Measurements from ENCODE around the gene DGKZ. TPM values are rescaled to one million over a fixed set of nuclear protein-coding genes. Genes with fewer than 3 reads are reported as not detected.

Gene DGKZ
- total RNA-seq, 4 donors from 2014 or later = 104 to 270 (median 200) TPM

GRCh38 chr11:46382646-46383403 is 35.6 kb downstream of the DGKZ start:
- peak overlapping the region in 2 of 4 donors; percentile 78 to 87 for H3K27ac ChIP-seq
- peak overlapping the region; percentile 54 to 75 (median 56) for H3K4me3 ChIP-seq
- no peak for TF ChIP-seq POLR2A (IDR thresholded peaks at IDR 0.05)
- TF ChIP-seq, protein P1, sequence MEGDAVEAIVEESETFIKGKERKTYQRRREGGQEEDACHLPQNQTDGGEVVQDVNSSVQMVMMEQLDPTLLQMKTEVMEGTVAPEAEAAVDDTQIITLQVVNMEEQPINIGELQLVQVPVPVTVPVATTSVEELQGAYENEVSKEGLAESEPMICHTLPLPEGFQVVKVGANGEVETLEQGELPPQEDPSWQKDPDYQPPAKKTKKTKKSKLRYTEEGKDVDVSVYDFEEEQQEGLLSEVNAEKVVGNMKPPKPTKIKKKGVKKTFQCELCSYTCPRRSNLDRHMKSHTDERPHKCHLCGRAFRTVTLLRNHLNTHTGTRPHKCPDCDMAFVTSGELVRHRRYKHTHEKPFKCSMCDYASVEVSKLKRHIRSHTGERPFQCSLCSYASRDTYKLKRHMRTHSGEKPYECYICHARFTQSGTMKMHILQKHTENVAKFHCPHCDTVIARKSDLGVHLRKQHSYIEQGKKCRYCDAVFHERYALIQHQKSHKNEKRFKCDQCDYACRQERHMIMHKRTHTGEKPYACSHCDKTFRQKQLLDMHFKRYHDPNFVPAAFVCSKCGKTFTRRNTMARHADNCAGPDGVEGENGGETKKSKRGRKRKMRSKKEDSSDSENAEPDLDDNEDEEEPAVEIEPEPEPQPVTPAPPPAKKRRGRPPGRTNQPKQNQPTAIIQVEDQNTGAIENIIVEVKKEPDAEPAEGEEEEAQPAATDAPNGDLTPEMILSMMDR (IDR thresholded peaks at IDR 0.05) = peak in 4 of 6 experiments; percentile 36 to 66 (median 56)
- no peaks in the 10 kb centered on the region for H3K9me3 ChIP-seq
- no peak for DNase-seq
- no peaks in the 10 kb centered on the region for H3K36me3 ChIP-seq
- peaks cover 0 to 45% (median 9%) of the 10 kb centered on the region in 4 donors for H3K4me1 ChIP-seq
- H3K27me3 ChIP-seq = no peaks in the 10 kb centered on the region

- Histone ChIP-seq H3K4me3 (no peak overlapping the region), H3K4me1 (peaks cover 0 to 50% (median 9%) of the 10 kb centered on the region in 4 donors), H3K27me3 (no peaks in the 10 kb centered on the region), H3K36me3 (no peaks in the 10 kb centered on the region), H3K27ac (peak overlapping the region in 2 of 4 donors; percentile 37 to 78), H3K9me3 (no peaks in the 10 kb centered on the region)
- no peak for DNase-seq
- TF ChIP-seq, protein P1 (IDR thresholded peaks at IDR 0.05) = no peak
- no peak for TF ChIP-seq POLR2A (IDR thresholded peaks at IDR 0.05)
These were observed 36.1 kb downstream of the DGKZ start for GRCh38 chr11:46383404-46383758.

GRCh38 chr11:46383974-46384701 is 36.9 kb downstream of the DGKZ start:
- DNase-seq = peak in 2 of 3 donors; percentile 73 to 82
- no peaks in the 10 kb centered on the region for H3K36me3 ChIP-seq
- TF ChIP-seq POLR2A (IDR thresholded peaks at IDR 0.05) = no peak
- TF ChIP-seq, protein P1 (IDR thresholded peaks at IDR 0.05) = no peak
- no peaks in the 10 kb centered on the region for H3K9me3 ChIP-seq
- H3K4me3 ChIP-seq = no peak overlapping the region
- peaks cover 0 to 2% of the 10 kb centered on the region in 2 donors for H3K27me3 ChIP-seq
- peaks cover 0 to 56% (median 9%) of the 10 kb centered on the region in 4 donors for H3K4me1 ChIP-seq
- peak overlapping the region in 2 of 4 donors; percentile 37 to 78 for H3K27ac ChIP-seq

- peaks cover 0 to 14% of the 10 kb centered on the region in 2 donors for H3K27me3 ChIP-seq
- H3K4me3 ChIP-seq = no peak overlapping the region
- H3K27ac ChIP-seq = no peak overlapping the region
- peaks cover 0 to 58% (median 18%) of the 10 kb centered on the region in 4 donors for H3K4me1 ChIP-seq
- TF ChIP-seq, protein P1 (IDR thresholded peaks at IDR 0.05) = no peak
- no peak for TF ChIP-seq POLR2A (IDR thresholded peaks at IDR 0.05)
- no peaks in the 10 kb centered on the region for H3K36me3 ChIP-seq
- DNase-seq = no peak
- H3K9me3 ChIP-seq = no peaks in the 10 kb centered on the region
These were observed 38.1 kb downstream of the DGKZ start for GRCh38 chr11:46385169-46386004.

DNA sequence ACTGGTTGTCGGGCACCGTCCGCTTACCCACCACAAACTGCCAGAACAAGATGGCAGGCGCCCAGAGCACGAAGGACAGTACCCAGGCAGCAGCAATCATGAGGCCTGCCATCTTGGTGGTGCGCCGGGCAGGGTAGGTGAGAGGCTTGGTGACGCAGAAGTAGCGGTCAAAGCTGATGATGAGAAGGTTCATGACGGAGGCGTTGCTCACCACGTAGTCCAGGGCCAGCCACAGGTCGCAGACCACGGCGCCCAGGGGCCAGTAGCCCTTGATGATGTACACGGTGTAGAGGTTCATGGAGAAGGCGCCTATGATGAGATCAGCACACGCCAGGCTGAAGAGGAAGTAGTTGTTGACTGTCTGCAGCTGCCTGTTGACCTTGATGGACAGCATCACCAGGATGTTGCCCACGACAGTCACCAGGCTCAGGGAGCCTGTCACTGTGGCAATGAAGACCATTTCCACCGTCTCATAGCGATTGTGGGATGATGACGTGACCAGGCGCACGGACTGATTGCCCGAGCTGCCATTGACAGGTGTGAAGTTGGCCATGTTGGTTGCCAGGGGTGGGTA is 38.8 kb downstream of the DGKZ start:
- peaks cover 0 to 21% of the 10 kb centered on the region in 2 donors for H3K27me3 ChIP-seq
- H3K36me3 ChIP-seq = no peaks in the 10 kb centered on the region
- H3K4me1 ChIP-seq = peaks cover 0 to 65% (median 21%) of the 10 kb centered on the region in 4 donors
- no peaks in the 10 kb centered on the region for H3K9me3 ChIP-seq
- no peak overlapping the region for H3K4me3 ChIP-seq
- H3K27ac ChIP-seq = no peak overlapping the region
- TF ChIP-seq, protein P1 (IDR thresholded peaks at IDR 0.05) = no peak
- no peak for TF ChIP-seq POLR2A (IDR thresholded peaks at IDR 0.05)
- DNase-seq = no peak

Measured in Peyer's patch (tissue), 4 donors.